ENCODE measurements around the gene ZNF784. TPM values are rescaled to one million over a fixed set of nuclear protein-coding genes. Genes with fewer than 3 reads are reported as not detected.
A peak's percentile ranks its signal among the peaks of the same experiment; 100 is the strongest.

Gene ZNF784
- total RNA-seq, 1 donor from 2014 or later = 11.1 TPM

- DNase-seq (ENCODE audit: missing footprints) (no peak), ATAC-seq (no peak)
- intact Hi-C loops (cut with DNase I) = no loop called here
Measured at GRCh38 chr19:55658846-55659459, 34.6 kb upstream of the ZNF784 start.

GRCh38 chr19:55656988-55657747 lies 32.8 kb upstream of the ZNF784 start:
- ATAC-seq (no peak), DNase-seq (ENCODE audit: missing footprints) (no peak)
- intact Hi-C loops (cut with DNase I) = no loop called here

- ATAC-seq = no peak
- intact Hi-C loops (cut with DNase I) = no loop called here
- DNase-seq (ENCODE audit: missing footprints) = no peak
Measured at GRCh38 chr19:55656552-55656951, 32.2 kb upstream of the ZNF784 start.

- no peak for DNase-seq (ENCODE audit: missing footprints)
- intact Hi-C loops (cut with DNase I) = no loop called here
Measured at GRCh38 chr19:55655648-55656040, 31.3 kb upstream of the ZNF784 start.

GRCh38 chr19:55654868-55655647 lies 30.7 kb upstream of the ZNF784 start, which contains the start of gene U2AF2:
TSS of gene U2AF2 (plus strand) at chr19:55655035. CDS start at chr19:55655105, 70 bp downstream.
- intact Hi-C loops (cut with DNase I) = loop anchor here (1.0 to 5.0 kb wide), 2 partner anchors 20 to 58 kb away; partner anchors contain the start of genes EPN1 and FIZ1
- peak; percentile 64 for ATAC-seq
- DNase-seq (ENCODE audit: missing footprints) = peak; percentile 98

More at GRCh38 chr19:55655648-55656040, 31.3 kb upstream of the ZNF784 start:
- no peak for ATAC-seq

- ATAC-seq (peak; percentile 82), DNase-seq (ENCODE audit: missing footprints) (peak; percentile 99)
- intact Hi-C loops (cut with DNase I) = loop anchor here (1.0 to 5.0 kb wide), 2 partner anchors 21 to 57 kb away; partner anchors contain the start of genes EPN1 and FIZ1
Measured at GRCh38 chr19:55654323-55654867, 30.0 kb upstream of the ZNF784 start.

GRCh38 chr19:55653651-55654322 lies 29.4 kb upstream of the ZNF784 start:
- ATAC-seq (peak; percentile 73), DNase-seq (ENCODE audit: missing footprints) (peak; percentile 99)
- intact Hi-C loops (cut with DNase I) = loop anchor here (1.0 to 5.0 kb wide), 2 partner anchors 22 to 56 kb away; partner anchors contain the start of genes EPN1 and FIZ1

GRCh38 chr19:55652311-55653128 lies 28.2 kb upstream of the ZNF784 start:
- intact Hi-C loops (cut with DNase I) = loop anchor here (5.0 kb wide), 1 partner anchor 55 kb away; the partner anchor contains the start of gene FIZ1
- no peak for ATAC-seq
- DNase-seq (ENCODE audit: missing footprints) = no peak

GRCh38 chr19:55651236-55651635 lies 26.9 kb upstream of the ZNF784 start:
- intact Hi-C loops (cut with DNase I) = loop anchor here (5.0 kb wide), 1 partner anchor 54 kb away; the partner anchor contains the start of gene FIZ1
- ATAC-seq = no peak
- DNase-seq (ENCODE audit: missing footprints) = no peak

- no peak for DNase-seq (ENCODE audit: missing footprints)
- intact Hi-C loops (cut with DNase I) = loop anchor here (5.0 kb wide), 1 partner anchor 53 kb away; the partner anchor contains the start of gene FIZ1
- no peak for ATAC-seq
Measured at GRCh38 chr19:55650602-55651230, 26.4 kb upstream of the ZNF784 start.

GRCh38 chr19:55650126-55650557 lies 25.8 kb upstream of the ZNF784 start:
- ATAC-seq (no peak), DNase-seq (ENCODE audit: missing footprints) (no peak)
- intact Hi-C loops (cut with DNase I) = loop anchor here (5.0 kb wide), 1 partner anchor 53 kb away; the partner anchor contains the start of gene FIZ1

- ATAC-seq = no peak
- intact Hi-C loops (cut with DNase I) = loop anchor here (5.0 kb wide), 1 partner anchor 52 kb away; the partner anchor contains the start of gene FIZ1
- no peak for DNase-seq (ENCODE audit: missing footprints)
Measured at GRCh38 chr19:55649268-55650125, 25.1 kb upstream of the ZNF784 start.

- DNase-seq (ENCODE audit: missing footprints) = no peak
- ATAC-seq = no peak
Measured at GRCh38 chr19:55648585-55649267, 24.4 kb upstream of the ZNF784 start.

GRCh38 chr19:55647732-55648584 lies 23.6 kb upstream of the ZNF784 start, which contains the start of gene CCDC106:
TSS of gene CCDC106 (plus strand) at chr19:55648212. CDS start at chr19:55649047, 835 bp downstream.
- DNase-seq (ENCODE audit: missing footprints) = no peak

More at GRCh38 chr19:55648585-55649267, 24.4 kb upstream of the ZNF784 start:
- intact Hi-C loops (cut with DNase I) = no loop called here

More at GRCh38 chr19:55647732-55648584, 23.6 kb upstream of the ZNF784 start, which contains the start of gene CCDC106:
- intact Hi-C loops (cut with DNase I) = no loop called here
- peak; percentile 60 for ATAC-seq
